ENCODE results near the gene ICA1. TPM values are rescaled to one million over a fixed set of nuclear protein-coding genes. Genes with fewer than 3 reads are reported as not detected.

The ICA1 gene
- total and polyA plus RNA-seq, 2 experiments from 2014 or later, result 45.2 to 83.7 TPM

DNA sequence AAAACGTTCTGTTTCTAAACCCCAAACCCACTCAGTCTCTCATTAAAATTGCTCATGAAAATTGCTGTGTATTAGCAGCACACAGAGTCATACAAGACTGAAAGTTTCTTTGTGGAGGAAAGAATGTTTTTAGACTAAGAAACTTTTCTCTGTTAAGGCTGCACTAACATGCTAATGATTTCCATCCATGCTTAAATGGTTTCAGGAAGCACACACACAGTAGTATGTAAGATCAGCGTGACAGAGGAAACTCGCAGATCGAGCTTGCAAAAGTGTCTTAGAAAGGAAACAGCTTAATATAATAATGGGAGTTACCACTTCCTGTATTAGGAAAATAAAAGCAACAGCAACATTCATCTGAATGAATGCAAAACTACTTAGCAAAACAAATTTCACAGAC, 112.7 kb downstream of the ICA1 start:
- peaks cover 10% of the 10 kb centered on the region; the same call in 1 of the 2 replicates for H3K9me2 ChIP-seq (ENCODE audit: insufficient read depth)
- H3K4me3 ChIP-seq, result no peak overlapping the region
- peaks cover 2% of the 10 kb centered on the region for H3K27me3 Mint-ChIP-seq (ENCODE audit: insufficient read depth, low read depth, poor library complexity)
- H3K27ac ChIP-seq (ENCODE audit: low read depth), result no peak overlapping the region
- H3K4me3 Mint-ChIP-seq, result no peak overlapping the region
- peaks cover 6% of the 10 kb centered on the region for H3K9me3 Mint-ChIP-seq
- TF ChIP-seq CREB1 (CRISPR knock-in tag; IDR thresholded peaks at IDR 0.05; ENCODE audit: low read depth) (no peak), STAT1 (IDR thresholded peaks at IDR 0.05; ENCODE audit: unreplicated experiment) (no peak), ZNF114 (CRISPR knock-in tag; IDR thresholded peaks at IDR 0.05) (no peak), EZH2 (IDR thresholded peaks at IDR 0.05; ENCODE audit: low read depth, unreplicated experiment) (no peak), NANOG (IDR thresholded peaks at IDR 0.05; ENCODE audit: borderline replicate concordance) (no peak), EZH2phosphoT487 (IDR thresholded peaks at IDR 0.05; ENCODE audit: unreplicated experiment) (no peak), JUNB (IDR thresholded peaks at IDR 0.05; ENCODE audit: unreplicated experiment) (no peak)
- TF ChIP-seq, protein P1, sequence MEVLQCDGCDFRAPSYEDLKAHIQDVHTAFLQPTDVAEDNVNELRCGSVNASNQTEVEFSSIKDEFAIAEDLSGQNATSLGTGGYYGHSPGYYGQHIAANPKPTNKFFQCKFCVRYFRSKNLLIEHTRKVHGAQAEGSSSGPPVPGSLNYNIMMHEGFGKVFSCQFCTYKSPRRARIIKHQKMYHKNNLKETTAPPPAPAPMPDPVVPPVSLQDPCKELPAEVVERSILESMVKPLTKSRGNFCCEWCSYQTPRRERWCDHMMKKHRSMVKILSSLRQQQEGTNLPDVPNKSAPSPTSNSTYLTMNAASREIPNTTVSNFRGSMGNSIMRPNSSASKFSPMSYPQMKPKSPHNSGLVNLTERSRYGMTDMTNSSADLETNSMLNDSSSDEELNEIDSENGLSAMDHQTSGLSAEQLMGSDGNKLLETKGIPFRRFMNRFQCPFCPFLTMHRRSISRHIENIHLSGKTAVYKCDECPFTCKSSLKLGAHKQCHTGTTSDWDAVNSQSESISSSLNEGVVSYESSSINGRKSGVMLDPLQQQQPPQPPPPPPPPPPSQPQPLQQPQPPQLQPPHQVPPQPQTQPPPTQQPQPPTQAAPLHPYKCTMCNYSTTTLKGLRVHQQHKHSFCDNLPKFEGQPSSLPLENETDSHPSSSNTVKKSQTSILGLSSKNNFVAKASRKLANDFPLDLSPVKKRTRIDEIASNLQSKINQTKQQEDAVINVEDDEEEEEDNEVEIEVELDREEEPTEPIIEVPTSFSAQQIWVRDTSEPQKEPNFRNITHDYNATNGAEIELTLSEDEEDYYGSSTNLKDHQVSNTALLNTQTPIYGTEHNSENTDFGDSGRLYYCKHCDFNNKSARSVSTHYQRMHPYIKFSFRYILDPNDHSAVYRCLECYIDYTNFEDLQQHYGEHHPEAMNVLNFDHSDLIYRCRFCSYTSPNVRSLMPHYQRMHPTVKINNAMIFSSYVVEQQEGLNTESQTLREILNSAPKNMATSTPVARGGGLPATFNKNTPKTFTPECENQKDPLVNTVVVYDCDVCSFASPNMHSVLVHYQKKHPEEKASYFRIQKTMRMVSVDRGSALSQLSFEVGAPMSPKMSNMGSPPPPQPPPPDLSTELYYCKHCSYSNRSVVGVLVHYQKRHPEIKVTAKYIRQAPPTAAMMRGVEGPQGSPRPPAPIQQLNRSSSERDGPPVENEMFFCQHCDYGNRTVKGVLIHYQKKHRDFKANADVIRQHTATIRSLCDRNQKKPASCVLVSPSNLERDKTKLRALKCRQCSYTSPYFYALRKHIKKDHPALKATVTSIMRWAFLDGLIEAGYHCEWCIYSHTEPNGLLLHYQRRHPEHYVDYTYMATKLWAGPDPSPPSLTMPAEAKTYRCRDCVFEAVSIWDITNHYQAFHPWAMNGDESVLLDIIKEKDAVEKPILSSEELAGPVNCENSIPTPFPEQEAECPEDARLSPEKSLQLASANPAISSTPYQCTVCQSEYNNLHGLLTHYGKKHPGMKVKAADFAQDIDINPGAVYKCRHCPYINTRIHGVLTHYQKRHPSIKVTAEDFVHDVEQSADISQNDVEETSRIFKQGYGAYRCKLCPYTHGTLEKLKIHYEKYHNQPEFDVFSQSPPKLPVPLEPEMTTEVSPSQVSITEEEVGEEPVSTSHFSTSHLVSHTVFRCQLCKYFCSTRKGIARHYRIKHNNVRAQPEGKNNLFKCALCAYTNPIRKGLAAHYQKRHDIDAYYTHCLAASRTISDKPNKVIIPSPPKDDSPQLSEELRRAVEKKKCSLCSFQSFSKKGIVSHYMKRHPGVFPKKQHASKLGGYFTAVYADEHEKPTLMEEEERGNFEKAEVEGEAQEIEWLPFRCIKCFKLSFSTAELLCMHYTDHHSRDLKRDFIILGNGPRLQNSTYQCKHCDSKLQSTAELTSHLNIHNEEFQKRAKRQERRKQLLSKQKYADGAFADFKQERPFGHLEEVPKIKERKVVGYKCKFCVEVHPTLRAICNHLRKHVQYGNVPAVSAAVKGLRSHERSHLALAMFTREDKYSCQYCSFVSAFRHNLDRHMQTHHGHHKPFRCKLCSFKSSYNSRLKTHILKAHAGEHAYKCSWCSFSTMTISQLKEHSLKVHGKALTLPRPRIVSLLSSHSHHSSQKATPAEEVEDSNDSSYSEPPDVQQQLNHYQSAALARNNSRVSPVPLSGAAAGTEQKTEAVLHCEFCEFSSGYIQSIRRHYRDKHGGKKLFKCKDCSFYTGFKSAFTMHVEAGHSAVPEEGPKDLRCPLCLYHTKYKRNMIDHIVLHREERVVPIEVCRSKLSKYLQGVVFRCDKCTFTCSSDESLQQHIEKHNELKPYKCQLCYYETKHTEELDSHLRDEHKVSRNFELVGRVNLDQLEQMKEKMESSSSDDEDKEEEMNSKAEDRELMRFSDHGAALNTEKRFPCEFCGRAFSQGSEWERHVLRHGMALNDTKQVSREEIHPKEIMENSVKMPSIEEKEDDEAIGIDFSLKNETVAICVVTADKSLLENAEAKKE (CRISPR knock-in tag; IDR thresholded peaks at IDR 0.05), result no peak
- no peaks in the 10 kb centered on the region for H3K79me2 ChIP-seq (replicated peaks; ENCODE audit: insufficient read depth)
- no peaks in the 10 kb centered on the region for H3F3A ChIP-seq (replicated peaks; ENCODE audit: low read depth)
- ATAC-seq (no peak), DNase-seq (ENCODE audit: low spot score) (no peak)
- no peaks in the 10 kb centered on the region for H3K27me3 ChIP-seq (ENCODE audit: insufficient read depth)
- peak overlapping the region; percentile 6 for H3K4me2 ChIP-seq
- H3K4me1 Mint-ChIP-seq, result peaks cover 37% of the 10 kb centered on the region
- peaks cover 8% of the 10 kb centered on the region for H3K36me3 Mint-ChIP-seq (ENCODE audit: low read depth)
- no peaks in the 10 kb centered on the region for H4K20me1 ChIP-seq (replicated peaks; ENCODE audit: insufficient read depth)
- 0 out of 2 replicates have a peak overlapping the region, but pooled peaks have one; percentile 37 for H3K27ac Mint-ChIP-seq
- peaks cover 30% of the 10 kb centered on the region for H3K4me1 ChIP-seq (ENCODE audit: insufficient read depth)
- H2AFZ ChIP-seq, result no peak overlapping the region
- 0 out of 2 replicates have a peak, but pooled peaks cover 2% of the 10 kb centered on the region for H3K36me3 ChIP-seq (ENCODE audit: insufficient read depth)
